A673 (cell line): Measurements from ENCODE around the gene OTOG.

Experiments
- CTCF ChIP-seq: fragments of 300-800, 200-600 bp; sonication (generic); conservative IDR thresholded peaks from 2 replicates; pipeline ENCODE4 v1.5.1; 2017; ENCODE audit warnings: low read depth, mild to moderate bottlenecking, antibody characterized with exemption, low read length, moderate library complexity, mixed read lengths
- EZH2 ChIP-seq: fragments of 200-600 bp; sonication (generic); IDR thresholded peaks from 2 replicates; pipeline ENCODE4 v1.6.1; 2017; ENCODE audit warnings: borderline replicate concordance, low read depth, mild to moderate bottlenecking, mixed read lengths, antibody characterized with exemption, low read length; ENCODE audit not compliant: poor library complexity, severe bottlenecking

DNA sequence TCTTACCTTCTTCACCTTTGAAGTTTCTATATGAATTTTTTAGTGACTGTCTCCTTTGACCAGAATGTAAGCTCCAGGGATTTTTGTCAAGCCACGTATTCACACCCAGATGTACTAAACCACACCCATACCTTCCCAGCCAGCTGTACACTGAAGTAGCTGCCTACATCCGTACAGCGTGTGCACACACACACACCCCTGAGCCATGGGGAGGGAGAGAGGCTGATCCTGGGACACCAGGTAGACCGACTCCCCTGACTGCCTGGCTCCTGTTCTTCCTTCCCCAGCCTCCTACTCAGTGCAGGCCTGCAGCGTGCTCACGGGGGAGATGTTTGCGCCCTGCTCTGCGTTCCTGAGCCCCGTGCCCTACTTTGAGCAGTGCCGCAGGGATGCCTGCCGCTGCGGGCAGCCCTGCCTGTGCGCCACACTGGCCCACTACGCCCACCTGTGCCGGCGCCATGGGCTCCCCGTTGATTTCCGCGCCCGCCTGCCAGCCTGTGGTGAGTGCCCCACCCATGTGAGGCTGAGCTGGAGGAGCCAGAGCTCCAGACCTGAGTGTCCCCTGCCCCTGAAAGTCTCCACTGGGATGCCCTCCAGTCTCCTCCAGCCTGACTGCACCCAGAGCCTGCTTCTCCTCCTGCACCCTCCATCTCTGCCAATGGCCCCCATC is 25.9 kb downstream of the OTOG start:
- TF ChIP-seq CTCF = no peak
- TF ChIP-seq EZH2 = no peak
